Naive B cell (primary cell): Measurements from ENCODE around the gene TMEM169. TPM values are rescaled to one million over a fixed set of nuclear protein-coding genes. Genes with fewer than 3 reads are reported as not detected.

ENCODE experiments used
- ATAC-seq, 2 donors: fragments of 150-1000 bp; cut with Tn5 transposase; 2 replicates each; pipeline ENCODE4 v1.10.0; 2021; ENCODE audit warnings: low read depth in 2 of 2, mild to moderate bottlenecking in 2 of 2, moderate library complexity in 2 of 2
- DNase-seq: peaks from one replicate; pipeline ENCODE4 v3.0.0; 2022
- H3K27ac Mint-ChIP-seq, 6 donors: one replicate each; pipeline ENCODE4 v1.8.0; 2020 to 2022; ENCODE audit warnings: mild to moderate bottlenecking in 6 of 6, mixed read lengths in 6 of 6, moderate library complexity in 5 of 6, inconsistent platforms in 2 of 6
- H3K27me3 Mint-ChIP-seq, 3 donors: one replicate each; pipeline ENCODE4 v1.8.0; 2021 to 2022; ENCODE audit warnings: mixed read lengths in 3 of 3, mild to moderate bottlenecking in 1 of 3
- H3K36me3 Mint-ChIP-seq, 2 donors: one replicate each; pipeline ENCODE4 v1.8.0; 2020 to 2022; ENCODE audit warnings: mixed read lengths in 2 of 2, inconsistent platforms in 1 of 2, mild to moderate bottlenecking in 1 of 2
- H3K4me1 Mint-ChIP-seq, 3 donors: one replicate each; pipeline ENCODE4 v1.8.0; 2020 to 2022; ENCODE audit warnings: mixed read lengths in 3 of 3, inconsistent platforms in 1 of 3, mild to moderate bottlenecking in 1 of 3, moderate library complexity in 1 of 3
- H3K4me3 Mint-ChIP-seq, 8 donors: one replicate each; pipeline ENCODE4 v1.8.0; 2020 to 2022; ENCODE audit warnings: mild to moderate bottlenecking in 8 of 8, mixed read lengths in 8 of 8, moderate library complexity in 8 of 8, inconsistent platforms in 2 of 8
- H3K9me3 Mint-ChIP-seq, 7 donors: one replicate each; pipeline ENCODE4 v1.8.0; 2020 to 2022; ENCODE audit warnings: mixed read lengths in 7 of 7, mild to moderate bottlenecking in 5 of 7, inconsistent platforms in 2 of 7, moderate library complexity in 1 of 7
- polyA plus RNA-seq, 6 donors: library from polyadenylated mRNA; unstranded; fragments of 300-500 nt; fragmentation: Illumina TruSeq; gene quantifications; one replicate each; pipeline ENCODE4 v1.2.3, GENCODE V29; 2021; ENCODE audit warnings: low read depth in 6 of 6

The TMEM169 gene
- polyA plus RNA-seq, 6 donors from 2014 or later = 0.38 to 2.5 (median 1.2) TPM; not detected in 1

DNA sequence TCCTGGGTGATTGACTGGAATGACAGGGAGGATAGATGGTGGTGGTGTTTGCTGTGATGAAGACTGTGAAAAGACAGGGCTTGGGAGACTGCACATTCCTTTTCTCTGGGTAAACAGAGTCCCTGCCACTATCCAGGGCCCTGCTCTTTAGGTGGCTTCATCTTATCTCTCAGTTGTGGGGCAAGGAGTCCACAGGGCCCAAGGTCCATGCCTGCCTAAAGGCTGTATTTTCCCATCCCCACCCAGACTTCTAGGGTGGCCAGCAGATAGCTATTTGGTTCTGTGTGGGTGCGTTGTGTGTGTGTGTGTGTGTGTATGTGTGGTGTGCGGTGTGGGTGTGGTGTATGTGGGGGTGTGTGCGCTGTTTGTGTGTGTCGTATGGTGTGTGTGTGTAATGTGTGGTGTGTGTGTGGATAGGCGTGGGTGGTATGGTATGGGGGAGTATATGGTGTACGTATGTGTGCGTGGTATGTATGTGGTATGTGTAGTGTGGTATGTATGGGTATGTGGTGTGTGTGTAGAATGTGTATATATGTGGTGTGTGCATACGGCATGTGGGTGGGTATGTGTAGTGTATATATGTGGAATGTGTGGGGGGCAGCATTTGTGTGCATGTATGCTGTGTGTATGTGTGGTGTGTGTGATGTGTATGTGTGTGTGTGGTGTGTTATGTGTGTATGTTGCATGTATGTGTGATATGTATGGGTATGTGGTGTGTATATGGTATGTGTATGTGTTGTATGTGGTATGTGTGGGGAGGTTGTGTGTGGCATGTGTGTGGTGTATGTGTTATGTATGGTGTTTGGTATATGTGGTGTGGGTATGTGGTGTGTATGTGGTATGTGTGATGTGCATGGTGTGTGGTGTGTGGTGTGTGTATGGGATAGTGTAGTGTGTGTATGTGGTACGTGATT lies 17.0 kb downstream of the TMEM169 start:
- no peak overlapping the region for H3K4me3 Mint-ChIP-seq
- no peak for DNase-seq
- no peaks in the 10 kb centered on the region for H3K4me1 Mint-ChIP-seq
- no peaks in the 10 kb centered on the region for H3K9me3 Mint-ChIP-seq
- H3K36me3 Mint-ChIP-seq = peaks cover 11% of the 10 kb centered on the region in 2 donors
- no peak overlapping the region for H3K27ac Mint-ChIP-seq
- ATAC-seq = no peak
- H3K27me3 Mint-ChIP-seq = peaks cover 4 to 5% (median 5%) of the 10 kb centered on the region in 3 donors

DNA sequence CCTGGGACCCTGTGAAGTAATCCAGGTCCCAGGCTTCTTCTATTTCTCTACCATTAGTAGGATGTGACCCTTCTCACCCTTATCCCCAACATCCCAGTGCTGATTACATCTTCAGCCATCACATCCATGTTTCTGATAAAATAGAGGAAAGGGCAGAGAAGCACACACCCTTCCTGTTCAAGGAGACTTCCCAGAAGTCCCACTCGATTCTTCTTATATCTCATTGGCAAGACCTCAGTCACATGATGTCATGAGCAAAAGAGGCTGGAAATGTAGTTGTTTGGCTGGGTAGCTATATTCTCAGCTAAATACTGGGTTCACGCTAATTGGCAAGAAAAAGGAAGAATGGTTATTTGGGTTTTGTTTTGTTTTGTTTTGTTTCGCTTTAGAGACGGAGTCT lies 19.4 kb downstream of the TMEM169 start:
- Mint-ChIP-seq H3K27me3 (peaks cover 0 to 10% (median 0%) of the 10 kb centered on the region in 3 donors), H3K4me3 (no peak overlapping the region), H3K27ac (no peak overlapping the region), H3K4me1 (no peaks in the 10 kb centered on the region), H3K36me3 (peaks cover 11% of the 10 kb centered on the region in 2 donors), H3K9me3 (no peaks in the 10 kb centered on the region)
- no peak for ATAC-seq
- DNase-seq = no peak

DNA sequence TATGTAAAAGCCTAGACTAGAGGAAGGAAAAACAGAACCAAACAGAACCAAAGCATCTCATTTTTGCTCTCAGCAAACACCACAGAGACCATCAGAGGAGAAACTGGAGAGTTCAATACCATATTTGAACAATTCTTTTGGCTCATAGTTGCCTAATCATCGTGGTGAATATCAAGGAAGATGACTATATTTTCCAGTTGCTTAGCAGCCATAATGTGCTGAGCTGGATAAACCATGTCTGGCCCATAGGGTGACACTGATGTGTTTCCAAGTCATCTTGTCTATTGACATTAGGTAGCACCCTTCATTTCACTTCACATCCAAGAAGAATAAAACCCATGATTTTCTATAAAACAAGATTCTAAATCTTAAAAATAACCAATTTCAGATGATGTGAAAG lies 21.5 kb downstream of the TMEM169 start:
- peaks cover 0 to under 1% (median 0%) of the 10 kb centered on the region in 3 donors for H3K4me1 Mint-ChIP-seq
- peaks cover 11% of the 10 kb centered on the region in 2 donors for H3K36me3 Mint-ChIP-seq
- H3K9me3 Mint-ChIP-seq = no peaks in the 10 kb centered on the region
- H3K27me3 Mint-ChIP-seq = peaks cover 0 to 10% (median 0%) of the 10 kb centered on the region in 3 donors
- DNase-seq = no peak
- H3K4me3 Mint-ChIP-seq = no peak overlapping the region
- no peak for ATAC-seq
- no peak overlapping the region for H3K27ac Mint-ChIP-seq

DNA sequence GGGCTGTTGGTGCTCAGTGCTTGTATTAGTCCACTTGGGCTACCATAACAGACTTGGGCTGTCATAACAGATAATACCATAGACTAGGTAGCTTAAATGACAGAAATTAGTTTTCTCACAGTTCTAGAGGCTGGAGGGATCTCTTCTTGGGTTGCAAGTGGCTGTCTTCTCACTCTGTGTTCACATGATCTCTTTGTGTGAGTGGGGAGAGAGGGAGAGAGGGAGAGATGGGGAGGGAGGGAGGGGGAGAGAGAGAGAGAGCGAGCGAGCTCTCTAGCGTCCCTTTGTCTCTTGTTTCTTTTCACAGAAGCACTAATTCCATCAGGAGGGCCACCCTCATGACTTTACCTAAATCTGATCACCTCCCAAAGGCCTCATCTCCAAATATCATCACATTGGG lies 23.0 kb downstream of the TMEM169 start:
- Mint-ChIP-seq H3K4me3 (no peak overlapping the region), H3K4me1 (peaks cover 5 to 14% (median 10%) of the 10 kb centered on the region in 3 donors), H3K36me3 (peaks cover 11% of the 10 kb centered on the region in 2 donors), H3K27me3 (peaks cover 0 to 10% (median 0%) of the 10 kb centered on the region in 3 donors), H3K9me3 (no peaks in the 10 kb centered on the region), H3K27ac (no peak overlapping the region)
- ATAC-seq (no peak), DNase-seq (no peak)

DNA sequence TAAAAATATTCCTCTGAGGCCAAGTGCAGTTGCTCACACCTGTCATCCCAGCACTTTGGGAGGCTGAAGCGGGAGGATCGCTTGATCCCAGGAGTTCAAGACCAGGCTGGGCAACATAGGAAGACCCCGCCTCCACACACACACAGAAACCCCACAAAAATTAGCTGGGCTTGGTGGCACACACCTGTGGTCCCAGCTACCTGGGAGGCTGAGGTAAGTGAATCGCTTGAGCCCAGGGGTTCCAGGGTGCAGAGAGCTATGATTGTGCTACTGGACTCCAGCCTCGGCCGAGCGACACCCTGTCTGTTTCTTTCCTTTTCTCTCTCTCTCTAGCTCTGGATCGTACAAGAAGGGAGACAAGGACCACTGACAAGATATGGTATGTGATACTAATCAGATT lies 25.6 kb downstream of the TMEM169 start:
- peaks cover 0 to 10% (median 0%) of the 10 kb centered on the region in 3 donors for H3K27me3 Mint-ChIP-seq
- peak overlapping the region in 3 of 8 donors; percentile 19 to 49 (median 39) for H3K4me3 Mint-ChIP-seq
- no peak overlapping the region for H3K27ac Mint-ChIP-seq
- peaks cover 19 to 35% (median 23%) of the 10 kb centered on the region in 3 donors for H3K4me1 Mint-ChIP-seq
- ATAC-seq (no peak), DNase-seq (no peak)
- H3K36me3 Mint-ChIP-seq = peaks cover 0 to 7% of the 10 kb centered on the region in 2 donors
- no peaks in the 10 kb centered on the region for H3K9me3 Mint-ChIP-seq

DNA sequence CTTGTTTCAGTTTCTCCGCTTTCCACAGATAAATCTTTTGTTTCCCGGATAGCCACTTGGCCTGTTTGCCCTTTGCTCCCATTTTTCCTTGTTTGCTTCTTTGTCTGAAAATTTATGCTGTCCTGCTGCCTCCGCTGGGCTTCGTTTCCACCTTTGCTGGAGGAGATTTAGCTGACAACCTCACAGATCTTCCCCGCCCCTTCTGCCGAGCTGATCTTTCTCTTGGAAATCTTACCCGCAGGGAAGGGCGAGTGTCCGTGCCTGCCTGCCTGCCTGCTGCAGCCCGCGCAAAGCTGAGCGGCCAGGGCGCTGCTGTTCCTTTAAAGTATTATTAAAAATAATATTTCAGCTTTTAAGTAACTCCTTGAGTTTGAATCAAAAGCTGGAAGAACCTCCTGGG lies 26.0 kb downstream of the TMEM169 start:
- Mint-ChIP-seq H3K4me3 (peak overlapping the region in 5 of 8 donors; percentile 22 to 100 (median 68)), H3K4me1 (peaks cover 20 to 40% (median 27%) of the 10 kb centered on the region in 3 donors), H3K36me3 (peaks cover 0 to 9% of the 10 kb centered on the region in 2 donors), H3K27me3 (peaks cover 0 to 10% (median 0%) of the 10 kb centered on the region in 3 donors), H3K9me3 (no peaks in the 10 kb centered on the region), H3K27ac (no peak overlapping the region)
- no peak for DNase-seq
- no peak for ATAC-seq

DNA sequence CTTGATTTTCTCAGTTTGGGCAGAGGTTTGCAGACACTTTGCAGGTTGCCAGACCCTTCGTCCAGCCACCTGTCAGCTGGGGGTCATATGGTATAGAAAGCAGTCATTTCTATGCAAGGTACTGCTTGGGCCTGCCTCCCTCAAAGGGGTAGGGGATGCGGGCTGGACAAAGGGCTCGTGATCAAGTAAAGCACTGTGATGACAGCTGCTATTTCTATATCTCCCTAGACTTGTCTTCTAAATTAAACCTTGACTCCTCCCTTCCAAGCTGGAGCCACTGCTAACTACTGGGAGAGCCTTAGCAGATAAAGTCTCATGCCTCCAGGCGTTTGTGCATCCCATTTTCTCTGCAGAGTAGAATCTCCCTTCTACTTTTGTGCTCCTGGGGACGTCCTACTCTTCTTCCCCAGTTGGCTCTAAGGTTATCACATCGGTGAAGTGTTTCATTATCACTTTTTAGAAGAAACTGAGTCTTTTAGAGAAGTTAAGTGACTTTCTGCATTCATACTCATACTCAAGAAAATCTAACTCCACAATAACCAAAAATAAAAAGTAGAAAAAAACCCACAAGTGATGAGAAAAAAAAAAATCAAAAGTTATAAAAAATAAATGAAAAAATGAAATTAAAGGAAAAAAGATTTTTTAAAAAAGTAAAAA lies 26.7 kb downstream of the TMEM169 start:
- Mint-ChIP-seq H3K4me3 (peak overlapping the region; percentile 98 to 100 (median 100)), H3K27ac (peak overlapping the region; percentile 90 to 100 (median 100)), H3K27me3 (peaks cover 0 to 10% (median 0%) of the 10 kb centered on the region in 3 donors), H3K36me3 (peaks cover 0 to 10% of the 10 kb centered on the region in 2 donors), H3K4me1 (peaks cover 20 to 47% (median 33%) of the 10 kb centered on the region in 3 donors), H3K9me3 (no peaks in the 10 kb centered on the region)
- DNase-seq (no peak), ATAC-seq (no peak)

DNA sequence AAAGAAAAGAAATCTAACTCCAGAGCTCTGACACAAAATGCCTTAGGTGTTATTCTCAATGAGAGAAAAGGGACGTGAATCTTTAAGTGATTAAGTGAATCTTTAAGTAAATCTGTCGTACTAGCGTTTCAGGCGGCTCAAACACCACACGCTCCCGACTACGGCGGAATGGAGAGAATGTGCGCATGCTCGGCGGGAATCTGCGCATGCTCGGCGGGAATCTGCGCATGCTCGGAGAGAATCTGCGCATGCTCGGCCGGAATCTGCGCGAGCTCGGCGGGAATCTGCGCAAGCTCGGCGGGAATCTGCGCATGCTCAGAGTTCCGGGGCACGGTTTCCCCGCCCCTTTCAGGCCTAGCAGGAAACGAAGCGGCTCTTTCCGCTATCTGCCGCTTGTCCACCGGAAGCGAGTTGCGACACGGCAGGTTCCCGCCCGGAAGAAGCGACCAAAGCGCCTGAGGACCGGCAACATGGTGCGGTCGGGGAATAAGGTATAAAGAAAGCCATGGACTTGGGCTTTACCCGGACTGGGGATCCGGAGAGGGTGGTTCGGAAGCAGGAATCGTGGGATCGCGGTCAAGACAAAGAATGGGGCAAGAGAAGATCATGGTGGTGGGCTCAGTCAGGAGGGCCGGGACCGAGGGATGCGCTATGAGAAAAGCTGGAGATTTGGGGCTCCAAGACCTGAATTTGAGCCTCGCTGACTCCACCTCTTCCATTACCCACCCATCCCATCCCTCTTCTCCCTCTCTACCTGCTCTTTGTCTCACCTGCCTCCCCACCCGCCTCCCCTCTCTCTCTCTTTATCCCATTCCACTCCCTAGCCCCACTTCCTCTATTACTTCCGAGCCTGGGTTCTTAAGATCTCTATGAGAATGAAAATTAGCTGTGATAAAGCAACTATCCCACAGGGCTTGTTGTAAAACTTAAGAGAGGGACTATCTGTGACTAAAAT lies 27.5 kb downstream of the TMEM169 start, which contains the start of gene XRCC5:
XRCC5 (plus strand) TSS at position 382 of the 955 bp plus-strand sequence; CDS start at position 471, 89 bp downstream.
- DNase-seq (peak; percentile 95), ATAC-seq (peak; percentile 88)
- Mint-ChIP-seq H3K4me3 (peak within 1 kb of the TSS; percentile 98 to 100 (median 100)), H3K36me3 (peaks cover 6 to 18% of the 10 kb centered on the region in 2 donors), H3K27ac (peak within 1 kb of the TSS; percentile 98 to 100 (median 100)), H3K9me3 (no peaks in the 10 kb centered on the region), H3K27me3 (peaks cover 0 to 9% (median 0%) of the 10 kb centered on the region in 3 donors), H3K4me1 (peaks cover 26 to 55% (median 41%) of the 10 kb centered on the region in 3 donors)

DNA sequence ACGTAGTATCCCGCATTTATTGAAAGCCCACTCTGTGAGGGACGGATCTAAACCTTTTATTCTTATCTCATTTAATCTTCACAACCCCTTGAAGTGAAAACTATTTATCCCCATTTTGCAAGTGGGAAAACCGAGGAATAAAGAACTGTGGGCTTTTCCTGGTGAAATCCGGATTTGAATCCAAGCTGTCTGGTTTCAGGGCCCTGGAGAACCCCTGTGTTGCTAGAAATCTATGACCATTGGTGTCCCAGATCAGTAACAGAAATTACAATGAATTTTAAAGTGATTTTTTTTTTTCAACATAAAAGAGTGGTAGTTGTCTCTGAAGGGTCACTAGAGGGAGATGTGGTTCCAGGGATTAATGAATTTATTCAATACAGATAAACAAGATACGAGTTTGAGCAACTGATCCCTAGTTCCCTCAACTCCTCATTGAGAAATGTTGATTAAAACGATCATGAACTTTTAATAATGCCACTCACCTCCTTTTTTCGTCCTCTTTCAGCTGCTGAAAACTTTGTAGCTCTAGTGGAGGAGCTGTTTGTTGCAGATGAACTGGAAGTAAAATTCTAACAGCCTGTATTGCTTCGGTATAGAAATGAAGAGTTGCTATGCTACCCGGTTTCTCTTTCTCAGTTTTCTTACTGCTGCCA lies 28.4 kb downstream of the TMEM169 start:
- peaks cover 0 to 6% (median 0%) of the 10 kb centered on the region in 3 donors for H3K27me3 Mint-ChIP-seq
- H3K27ac Mint-ChIP-seq = peak overlapping the region; percentile 97 to 100 (median 100)
- H3K4me1 Mint-ChIP-seq = peaks cover 34 to 63% (median 49%) of the 10 kb centered on the region in 3 donors
- DNase-seq (no peak), ATAC-seq (no peak)
- H3K9me3 Mint-ChIP-seq = no peaks in the 10 kb centered on the region
- H3K4me3 Mint-ChIP-seq = peak overlapping the region; percentile 98 to 100 (median 100)
- H3K36me3 Mint-ChIP-seq = peaks cover 14 to 23% of the 10 kb centered on the region in 2 donors

DNA sequence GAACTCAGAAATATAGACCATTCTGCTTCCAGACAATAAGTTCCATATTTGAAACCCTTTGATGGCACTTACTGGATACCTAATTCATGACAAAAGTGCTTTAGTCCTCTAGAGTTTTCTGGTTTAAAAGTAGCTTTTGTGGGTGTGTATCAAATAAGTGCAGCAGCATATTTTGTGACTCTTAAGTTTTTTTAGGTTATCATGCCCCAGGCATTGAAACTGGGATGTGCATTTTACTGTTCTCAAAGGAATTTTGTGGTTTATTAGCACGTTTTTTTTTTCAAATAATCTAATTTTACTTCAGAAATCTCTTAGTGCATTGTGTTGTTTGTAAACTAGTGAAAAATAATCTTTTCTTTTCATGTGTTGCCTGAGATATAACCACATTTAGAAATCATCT lies 28.9 kb downstream of the TMEM169 start:
- Mint-ChIP-seq H3K36me3 (peaks cover 14 to 23% of the 10 kb centered on the region in 2 donors), H3K9me3 (no peaks in the 10 kb centered on the region), H3K4me3 (peak overlapping the region; percentile 98 to 100 (median 100)), H3K27ac (peak overlapping the region in 4 of 6 donors; percentile 97 to 100 (median 100)), H3K4me1 (peaks cover 38 to 68% (median 53%) of the 10 kb centered on the region in 3 donors), H3K27me3 (peaks cover 0 to under 1% (median 0%) of the 10 kb centered on the region in 3 donors)
- no peak for ATAC-seq
- no peak for DNase-seq

DNA sequence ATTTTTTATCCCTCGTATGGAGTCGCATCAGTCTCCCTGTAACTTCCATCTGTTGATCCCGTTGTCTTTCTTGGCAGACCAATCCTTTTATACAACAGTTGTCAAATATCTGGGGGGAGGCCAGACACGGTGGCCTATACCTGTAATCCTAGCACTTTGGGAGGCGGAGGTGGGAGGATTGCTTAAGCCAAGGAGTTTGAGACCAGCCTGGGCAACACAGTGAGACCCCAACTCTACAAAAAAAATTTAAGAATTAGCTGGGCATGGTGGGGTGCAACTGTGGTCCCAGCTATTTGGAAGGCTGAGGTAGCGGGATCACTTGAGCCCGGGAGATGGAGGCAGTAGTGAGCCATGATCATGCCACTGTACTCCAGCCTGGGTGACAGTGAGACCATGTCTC lies 29.4 kb downstream of the TMEM169 start:
- peak overlapping the region in 5 of 8 donors; percentile 7 to 100 (median 70) for H3K4me3 Mint-ChIP-seq
- peaks cover 14 to 23% of the 10 kb centered on the region in 2 donors for H3K36me3 Mint-ChIP-seq
- peak overlapping the region in 3 of 6 donors; percentile 69 to 100 (median 85) for H3K27ac Mint-ChIP-seq
- no peak for ATAC-seq
- H3K4me1 Mint-ChIP-seq = peaks cover 39 to 71% (median 55%) of the 10 kb centered on the region in 3 donors
- H3K27me3 Mint-ChIP-seq = no peaks in the 10 kb centered on the region
- no peak for DNase-seq
- no peaks in the 10 kb centered on the region for H3K9me3 Mint-ChIP-seq

DNA sequence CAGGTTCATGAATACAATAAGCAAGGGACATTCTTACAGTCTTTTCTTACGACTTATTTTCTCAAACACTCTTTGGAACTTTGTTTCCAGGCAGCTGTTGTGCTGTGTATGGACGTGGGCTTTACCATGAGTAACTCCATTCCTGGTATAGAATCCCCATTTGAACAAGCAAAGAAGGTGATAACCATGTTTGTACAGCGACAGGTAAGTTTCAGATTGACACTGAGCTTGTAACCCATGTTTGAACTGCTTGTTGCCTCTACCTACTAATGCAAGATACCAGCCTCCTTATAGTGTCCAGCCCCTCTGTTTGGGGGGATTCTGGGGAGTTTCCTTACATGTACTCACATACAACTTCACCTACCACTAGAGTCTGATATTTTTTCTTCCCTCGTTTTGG lies 31.2 kb downstream of the TMEM169 start:
- H3K4me3 Mint-ChIP-seq = peak overlapping the region in 1 of 8 donors; percentile 98
- H3K27ac Mint-ChIP-seq = peak overlapping the region in 4 of 6 donors; percentile 21 to 98 (median 72)
- peaks cover 14 to 23% of the 10 kb centered on the region in 2 donors for H3K36me3 Mint-ChIP-seq
- no peaks in the 10 kb centered on the region for H3K9me3 Mint-ChIP-seq
- no peaks in the 10 kb centered on the region for H3K27me3 Mint-ChIP-seq
- peaks cover 48 to 83% (median 73%) of the 10 kb centered on the region in 3 donors for H3K4me1 Mint-ChIP-seq
- DNase-seq (no peak), ATAC-seq (no peak)
